ENCODE measurements around the gene KRT76. TPM values are rescaled to one million over a fixed set of nuclear protein-coding genes. Genes with fewer than 3 reads are reported as not detected.

KRT76 gene
- polyA plus RNA-seq, 1 donor = not detected

GRCh38 chr12:52729147-52729546 lies 48.0 kb downstream of the KRT76 start:
- Histone ChIP-seq H3K9me3 (ENCODE audit: control insufficient read depth, low read depth, low read length) (no peaks in the 10 kb centered on the region), H3K27ac (ENCODE audit: low read length) (no peak overlapping the region), H3K4me3 (ENCODE audit: low read length) (no peak overlapping the region), H3K4me1 (ENCODE audit: control insufficient read depth, insufficient read depth, low read length) (no peaks in the 10 kb centered on the region), H3K36me3 (ENCODE audit: control insufficient read depth, insufficient read depth, low read length) (no peaks in the 10 kb centered on the region), H3K27me3 (ENCODE audit: control insufficient read depth, insufficient read depth, low read length) (peaks cover 11% of the 10 kb centered on the region)
- DNase-seq = no peak
- WGBS (ENCODE audit: insufficient coverage, low lambda C conversion rate) = 92% methylated on average over 3 of the region's 10 CpGs

GRCh38 chr12:52728374-52728773 lies 48.8 kb downstream of the KRT76 start:
- no peak overlapping the region for H3K4me3 ChIP-seq (ENCODE audit: low read length)
- H3K9me3 ChIP-seq (ENCODE audit: control insufficient read depth, low read depth, low read length) = no peaks in the 10 kb centered on the region
- peaks cover 11% of the 10 kb centered on the region for H3K27me3 ChIP-seq (ENCODE audit: control insufficient read depth, insufficient read depth, low read length)
- H3K4me1 ChIP-seq (ENCODE audit: control insufficient read depth, insufficient read depth, low read length) = no peaks in the 10 kb centered on the region
- no peak overlapping the region for H3K27ac ChIP-seq (ENCODE audit: low read length)
- no peak for DNase-seq
- H3K36me3 ChIP-seq (ENCODE audit: control insufficient read depth, insufficient read depth, low read length) = no peaks in the 10 kb centered on the region
- WGBS (ENCODE audit: insufficient coverage, low lambda C conversion rate) = no CpG with 5 or more reads among the region's 2 CpGs

GRCh38 chr12:52727037-52727436 lies 50.1 kb downstream of the KRT76 start:
- no peak overlapping the region for H3K4me3 ChIP-seq (ENCODE audit: low read length)
- DNase-seq = no peak
- H3K36me3 ChIP-seq (ENCODE audit: control insufficient read depth, insufficient read depth, low read length) = no peaks in the 10 kb centered on the region
- peaks cover 14% of the 10 kb centered on the region for H3K27me3 ChIP-seq (ENCODE audit: control insufficient read depth, insufficient read depth, low read length)
- H3K9me3 ChIP-seq (ENCODE audit: control insufficient read depth, low read depth, low read length) = no peaks in the 10 kb centered on the region
- no peaks in the 10 kb centered on the region for H3K4me1 ChIP-seq (ENCODE audit: control insufficient read depth, insufficient read depth, low read length)
- WGBS (ENCODE audit: insufficient coverage, low lambda C conversion rate) = 80% methylated on average over 1 of the region's 4 CpGs
- H3K27ac ChIP-seq (ENCODE audit: low read length) = no peak overlapping the region

- H3K27ac ChIP-seq (ENCODE audit: low read length) = no peak overlapping the region
- no CpG with 5 or more reads among the region's 2 CpGs for WGBS (ENCODE audit: insufficient coverage, low lambda C conversion rate)
- no peak for DNase-seq
- H3K4me3 ChIP-seq (ENCODE audit: low read length) = no peak overlapping the region
- peaks cover 16% of the 10 kb centered on the region for H3K27me3 ChIP-seq (ENCODE audit: control insufficient read depth, insufficient read depth, low read length)
- H3K36me3 ChIP-seq (ENCODE audit: control insufficient read depth, insufficient read depth, low read length) = no peaks in the 10 kb centered on the region
- H3K9me3 ChIP-seq (ENCODE audit: control insufficient read depth, low read depth, low read length) = no peaks in the 10 kb centered on the region
- no peaks in the 10 kb centered on the region for H3K4me1 ChIP-seq (ENCODE audit: control insufficient read depth, insufficient read depth, low read length)
Observed at GRCh38 chr12:52726451-52726850, 50.7 kb downstream of the KRT76 start.

GRCh38 chr12:52724384-52724783 lies 52.8 kb downstream of the KRT76 start:
- no peak overlapping the region for H3K27ac ChIP-seq (ENCODE audit: low read length)
- H3K9me3 ChIP-seq (ENCODE audit: control insufficient read depth, low read depth, low read length) = no peaks in the 10 kb centered on the region
- no CpG with 5 or more reads among the region's 3 CpGs for WGBS (ENCODE audit: insufficient coverage, low lambda C conversion rate)
- no peaks in the 10 kb centered on the region for H3K4me1 ChIP-seq (ENCODE audit: control insufficient read depth, insufficient read depth, low read length)
- DNase-seq = no peak
- H3K27me3 ChIP-seq (ENCODE audit: control insufficient read depth, insufficient read depth, low read length) = peaks cover 14% of the 10 kb centered on the region
- no peaks in the 10 kb centered on the region for H3K36me3 ChIP-seq (ENCODE audit: control insufficient read depth, insufficient read depth, low read length)
- no peak overlapping the region for H3K4me3 ChIP-seq (ENCODE audit: low read length)

- H3K9me3 ChIP-seq (ENCODE audit: control insufficient read depth, low read depth, low read length) = no peaks in the 10 kb centered on the region
- no peak overlapping the region for H3K4me3 ChIP-seq (ENCODE audit: low read length)
- WGBS (ENCODE audit: insufficient coverage, low lambda C conversion rate) = 20% methylated on average over 1 of the region's 2 CpGs
- H3K36me3 ChIP-seq (ENCODE audit: control insufficient read depth, insufficient read depth, low read length) = no peaks in the 10 kb centered on the region
- peaks cover 16% of the 10 kb centered on the region for H3K27me3 ChIP-seq (ENCODE audit: control insufficient read depth, insufficient read depth, low read length)
- no peak for DNase-seq
- no peak overlapping the region for H3K27ac ChIP-seq (ENCODE audit: low read length)
- H3K4me1 ChIP-seq (ENCODE audit: control insufficient read depth, insufficient read depth, low read length) = no peaks in the 10 kb centered on the region
Observed at GRCh38 chr12:52722680-52723079, 54.5 kb downstream of the KRT76 start.

- Histone ChIP-seq H3K27me3 (ENCODE audit: control insufficient read depth, insufficient read depth, low read length) (peaks cover 13% of the 10 kb centered on the region), H3K9me3 (ENCODE audit: control insufficient read depth, low read depth, low read length) (no peaks in the 10 kb centered on the region), H3K27ac (ENCODE audit: low read length) (no peak overlapping the region), H3K36me3 (ENCODE audit: control insufficient read depth, insufficient read depth, low read length) (no peaks in the 10 kb centered on the region), H3K4me1 (ENCODE audit: control insufficient read depth, insufficient read depth, low read length) (no peaks in the 10 kb centered on the region), H3K4me3 (ENCODE audit: low read length) (no peak overlapping the region)
- no peak for DNase-seq
- 67% methylated on average over 1 of the region's 3 CpGs for WGBS (ENCODE audit: insufficient coverage, low lambda C conversion rate)
Observed at GRCh38 chr12:52721838-52722470, 55.2 kb downstream of the KRT76 start.

GRCh38 chr12:52720365-52720886 lies 56.7 kb downstream of the KRT76 start:
- no peaks in the 10 kb centered on the region for H3K9me3 ChIP-seq (ENCODE audit: control insufficient read depth, low read depth, low read length)
- no CpG with 5 or more reads among the region's 8 CpGs for WGBS (ENCODE audit: insufficient coverage, low lambda C conversion rate)
- H3K4me3 ChIP-seq (ENCODE audit: low read length) = no peak overlapping the region
- no peaks in the 10 kb centered on the region for H3K36me3 ChIP-seq (ENCODE audit: control insufficient read depth, insufficient read depth, low read length)
- no peak overlapping the region for H3K27ac ChIP-seq (ENCODE audit: low read length)
- H3K27me3 ChIP-seq (ENCODE audit: control insufficient read depth, insufficient read depth, low read length) = peaks cover 25% of the 10 kb centered on the region
- no peaks in the 10 kb centered on the region for H3K4me1 ChIP-seq (ENCODE audit: control insufficient read depth, insufficient read depth, low read length)
- no peak for DNase-seq

Other genes starting within 250 kb of the KRT76 start
- 0.04 TPM for gene KRT71, start 224.2 kb downstream of the KRT76 start, polyA plus RNA-seq
- gene KRT74, start 203.5 kb downstream of the KRT76 start, polyA plus RNA-seq = not detected
- 2.0 TPM for gene KRT72, start 175.9 kb downstream of the KRT76 start, polyA plus RNA-seq
- gene KRT73, start 158.8 kb downstream of the KRT76 start, polyA plus RNA-seq = 0.97 TPM
- gene KRT2, start 125.1 kb downstream of the KRT76 start, polyA plus RNA-seq = 0.54 TPM
- gene KRT1, start 96.9 kb downstream of the KRT76 start, polyA plus RNA-seq = 0.51 TPM
- gene KRT77, start 73.8 kb downstream of the KRT76 start, polyA plus RNA-seq = 0.42 TPM
- not detected for gene KRT3, start 18.8 kb upstream of the KRT76 start, polyA plus RNA-seq
- gene KRT4, start 36.8 kb upstream of the KRT76 start, polyA plus RNA-seq = not detected
- not detected for gene KRT79, start 57.0 kb upstream of the KRT76 start, polyA plus RNA-seq
- not detected for gene KRT78, start 71.6 kb upstream of the KRT76 start, polyA plus RNA-seq
- 1,338 TPM for gene KRT8, start 127.7 kb upstream of the KRT76 start, polyA plus RNA-seq
- gene KRT18, start 171.8 kb upstream of the KRT76 start, polyA plus RNA-seq = 903 TPM
- gene EIF4B, start 229.1 kb upstream of the KRT76 start, polyA plus RNA-seq = 418 TPM